GM18499 (cell line): ENCODE measurements around the gene FANCL.
"Not testable (repeated sequence)": the region's sequence is repeated elsewhere in the genome, so short reads cannot be mapped to it uniquely, and the experiment has no call there.

Experiments
- ATAC-seq: cut with Tn5 transposase; IDR thresholded peaks from one replicate; pipeline ENCODE4 v1.9.1; 2021; ENCODE audit warnings: moderate number of reproducible peaks; ENCODE audit not compliant: insufficient read depth, unreplicated experiment

The FANCL gene

GRCh38 chr2:58155160-58155778 is 85.9 kb downstream of the FANCL start:
- no peak for ATAC-seq

DNA sequence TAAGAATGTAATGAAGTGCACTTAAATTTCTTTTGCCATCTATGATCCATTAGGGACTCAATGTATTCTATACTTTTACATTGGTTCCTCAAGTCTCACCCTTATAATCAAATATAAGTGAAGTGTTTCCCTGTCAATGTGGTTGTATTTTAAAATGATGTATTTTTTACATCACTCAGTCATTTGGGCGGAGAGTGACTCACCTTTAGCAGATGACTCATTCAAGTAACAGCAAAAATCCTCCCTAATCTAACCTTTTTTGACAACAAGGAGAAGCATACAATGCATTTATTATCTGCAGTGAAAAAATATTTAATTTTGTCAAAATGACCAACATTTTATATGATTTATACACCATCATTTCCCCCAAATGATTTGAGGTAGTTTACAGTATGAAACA is 94.4 kb downstream of the FANCL start:
- ATAC-seq = no peak

- ATAC-seq = not testable (repeated sequence)
Measured at GRCh38 chr2:58145769-58146168, 95.4 kb downstream of the FANCL start.

- no peak for ATAC-seq
Measured at GRCh38 chr2:58140508-58141072, 100.5 kb downstream of the FANCL start.

- no peak for ATAC-seq
Measured at GRCh38 chr2:58138396-58139030, 102.6 kb downstream of the FANCL start.

- ATAC-seq = no peak
Measured at GRCh38 chr2:58137856-58138255, 103.3 kb downstream of the FANCL start.

GRCh38 chr2:58137221-58137620 is 103.9 kb downstream of the FANCL start:
- peak; percentile 92 for ATAC-seq

GRCh38 chr2:58135861-58136260 is 105.3 kb downstream of the FANCL start:
- no peak for ATAC-seq

DNA sequence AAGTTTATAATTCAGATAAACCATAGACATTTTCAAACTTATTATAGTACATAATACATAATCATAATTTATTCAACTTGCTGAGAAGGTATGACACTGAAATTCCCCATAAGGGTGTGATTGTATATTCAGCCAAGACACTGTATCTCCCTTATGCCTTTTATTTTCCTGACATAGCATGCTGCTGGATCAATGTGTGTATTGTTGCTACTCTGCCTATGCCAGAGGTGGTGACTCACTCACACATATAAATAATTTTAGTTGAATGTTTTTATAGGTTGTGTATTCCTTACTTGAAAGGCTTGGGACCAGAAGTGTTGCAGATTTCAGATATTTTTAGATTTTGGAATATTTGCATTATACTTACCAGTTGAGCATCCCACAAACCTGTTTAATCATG is 107.7 kb downstream of the FANCL start:
- ATAC-seq = no peak

DNA sequence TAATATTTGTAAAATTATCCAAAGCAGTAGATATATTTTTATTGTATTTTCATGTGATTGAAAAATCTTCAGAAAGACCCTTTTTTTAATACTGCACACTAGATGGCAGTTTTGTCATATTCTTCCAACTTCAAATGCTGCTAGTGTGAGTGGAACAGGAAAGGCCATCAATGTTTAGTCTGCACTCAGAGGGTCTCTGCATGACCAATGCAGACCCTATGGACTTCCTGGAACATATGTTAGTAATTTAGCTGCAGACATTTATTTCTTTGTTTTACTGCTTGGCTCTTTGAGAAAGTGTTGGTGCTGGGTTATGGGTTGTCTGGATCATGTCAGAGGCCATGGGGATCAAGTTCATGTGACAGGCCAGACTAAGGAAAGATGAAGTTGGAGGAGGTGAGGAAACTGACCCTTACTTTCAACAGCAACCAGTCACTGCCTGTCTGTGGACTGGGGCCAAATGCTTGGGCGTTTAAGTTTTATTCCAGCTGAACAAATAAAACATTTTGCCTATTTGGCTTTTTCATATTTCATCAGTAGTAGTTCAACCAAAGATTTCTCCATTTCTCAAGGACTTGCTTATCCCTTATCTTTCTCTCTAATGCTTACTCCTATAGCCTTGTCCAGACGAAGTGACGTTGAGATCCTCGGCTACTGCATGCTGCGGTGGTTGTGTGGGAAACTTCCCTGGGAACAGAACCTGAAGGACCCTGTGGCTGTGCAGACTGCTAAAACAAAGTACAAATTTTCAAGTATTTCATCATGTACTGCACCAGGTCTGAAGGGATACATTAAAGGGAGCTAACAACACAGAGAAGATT is 109.7 kb downstream of the FANCL start:
- no peak for ATAC-seq

- ATAC-seq = no peak
Measured at GRCh38 chr2:58130238-58130637, 110.9 kb downstream of the FANCL start.

- no peak for ATAC-seq
Measured at GRCh38 chr2:58127111-58127510, 114.0 kb downstream of the FANCL start.

GRCh38 chr2:58122540-58122939 is 118.6 kb downstream of the FANCL start:
- no peak for ATAC-seq

DNA sequence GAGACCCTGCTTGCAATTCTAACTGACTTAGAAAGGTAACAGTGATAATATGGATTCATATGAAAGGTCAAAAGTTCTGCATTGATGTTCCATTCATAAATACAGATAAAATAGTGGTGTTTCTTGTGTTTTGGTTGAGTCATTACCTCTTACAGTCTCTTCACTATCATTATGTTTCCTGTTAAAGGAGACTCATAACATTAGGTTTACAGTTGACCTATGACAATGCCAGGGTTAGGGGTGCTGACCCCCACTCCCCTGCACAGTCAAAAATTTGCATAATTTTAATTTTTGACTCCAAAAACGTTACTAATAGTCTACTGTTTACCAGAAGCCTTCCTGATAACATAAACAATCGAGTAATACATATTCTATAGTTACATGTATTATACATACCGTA is 119.1 kb downstream of the FANCL start:
- no peak for ATAC-seq

GRCh38 chr2:58120626-58121229 is 120.4 kb downstream of the FANCL start:
- no peak for ATAC-seq

- ATAC-seq = not testable (repeated sequence)
Measured at GRCh38 chr2:58113563-58113962, 127.6 kb downstream of the FANCL start.

DNA sequence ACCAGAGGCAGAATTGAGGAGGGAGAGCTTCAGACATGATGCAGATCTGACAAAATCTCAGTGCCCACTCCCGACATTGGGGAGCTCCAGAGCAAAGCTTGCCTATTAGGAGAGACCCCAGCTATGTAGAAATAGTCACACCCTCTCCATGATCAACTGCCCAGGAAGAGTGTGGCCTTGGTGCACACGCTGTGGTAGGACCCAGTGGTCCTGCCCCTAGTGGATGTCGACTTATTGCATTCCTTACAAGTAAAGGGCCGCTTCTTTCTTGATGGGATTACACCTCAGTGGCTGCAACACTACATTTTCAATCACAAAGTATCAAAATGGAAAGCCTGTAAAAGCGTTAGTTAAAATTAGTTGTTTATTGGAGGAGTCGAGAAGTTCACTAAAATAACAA is 130.4 kb downstream of the FANCL start:
- no peak for ATAC-seq

GRCh38 chr2:58109481-58109880 is 131.6 kb downstream of the FANCL start:
- ATAC-seq = no peak
